ENCODE measurements around the gene GALNT2. TPM values are rescaled to one million over a fixed set of nuclear protein-coding genes. Genes with fewer than 3 reads are reported as not detected.

GALNT2 gene
- total RNA-seq, 1 experiment from 2014 or later: 62.2 TPM

DNA sequence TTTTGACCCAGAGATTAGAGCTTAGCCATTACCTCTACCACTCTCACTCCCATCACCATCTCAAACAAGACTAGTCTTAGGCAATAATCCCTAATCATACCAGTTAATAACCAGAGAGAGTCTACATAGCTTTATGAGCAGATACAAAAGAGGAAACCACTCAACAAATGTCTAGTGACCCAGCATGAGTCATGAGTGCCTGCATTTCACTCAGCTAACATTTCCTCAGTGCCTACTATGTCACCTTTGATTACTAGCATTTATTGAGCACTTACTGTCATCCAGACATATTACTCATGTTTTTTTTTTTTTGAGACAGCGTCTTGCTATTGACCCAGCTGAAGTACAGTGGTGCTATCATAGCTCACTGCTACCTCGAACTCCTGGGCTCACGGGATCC lies 35.9 kb upstream of the GALNT2 start:
- Mint-ChIP-seq H3K27ac (ENCODE audit: unreplicated experiment) (no peak overlapping the region), H3K36me3 (ENCODE audit: insufficient read depth, unreplicated experiment) (no peaks in the 10 kb centered on the region), H3K27me3 (ENCODE audit: insufficient read depth, unreplicated experiment) (no peaks in the 10 kb centered on the region), H3K9me3 (ENCODE audit: unreplicated experiment) (peaks cover under 1% of the 10 kb centered on the region), H3K4me3 (ENCODE audit: unreplicated experiment) (no peak overlapping the region), H3K4me1 (ENCODE audit: low read depth, unreplicated experiment) (no peaks in the 10 kb centered on the region)
- DNase-seq: no peak
- Histone ChIP-seq H3K36me3 (ENCODE audit: control insufficient read depth, insufficient read depth, low read length) (no peaks in the 10 kb centered on the region), H3K4me1 (no peaks in the 10 kb centered on the region), H3K27me3 (replicated peaks; ENCODE audit: control insufficient read depth, insufficient read depth, low read length) (no peaks in the 10 kb centered on the region), H3K4me3 (ENCODE audit: low read depth, low read length) (no peak overlapping the region), H3K9me3 (peaks cover 9% of the 10 kb centered on the region)
- BruUV-seq (replicated peaks): no TSS peak
- CTCF ChIA-PET: no interaction called here
- TF ChIP-seq, protein P1, sequence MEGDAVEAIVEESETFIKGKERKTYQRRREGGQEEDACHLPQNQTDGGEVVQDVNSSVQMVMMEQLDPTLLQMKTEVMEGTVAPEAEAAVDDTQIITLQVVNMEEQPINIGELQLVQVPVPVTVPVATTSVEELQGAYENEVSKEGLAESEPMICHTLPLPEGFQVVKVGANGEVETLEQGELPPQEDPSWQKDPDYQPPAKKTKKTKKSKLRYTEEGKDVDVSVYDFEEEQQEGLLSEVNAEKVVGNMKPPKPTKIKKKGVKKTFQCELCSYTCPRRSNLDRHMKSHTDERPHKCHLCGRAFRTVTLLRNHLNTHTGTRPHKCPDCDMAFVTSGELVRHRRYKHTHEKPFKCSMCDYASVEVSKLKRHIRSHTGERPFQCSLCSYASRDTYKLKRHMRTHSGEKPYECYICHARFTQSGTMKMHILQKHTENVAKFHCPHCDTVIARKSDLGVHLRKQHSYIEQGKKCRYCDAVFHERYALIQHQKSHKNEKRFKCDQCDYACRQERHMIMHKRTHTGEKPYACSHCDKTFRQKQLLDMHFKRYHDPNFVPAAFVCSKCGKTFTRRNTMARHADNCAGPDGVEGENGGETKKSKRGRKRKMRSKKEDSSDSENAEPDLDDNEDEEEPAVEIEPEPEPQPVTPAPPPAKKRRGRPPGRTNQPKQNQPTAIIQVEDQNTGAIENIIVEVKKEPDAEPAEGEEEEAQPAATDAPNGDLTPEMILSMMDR (IDR thresholded peaks at IDR 0.05; ENCODE audit: insufficient read depth in 1 of 2, low read depth in 1 of 2, low read length in 1 of 2, severe bottlenecking in 1 of 2, unreplicated experiment in 1 of 2): no peak
- POLR2A ChIA-PET: no interaction called here
- intact Hi-C loops (cut with micrococcal nuclease; ENCODE audit: unreplicated experiment): no loop called here

DNA sequence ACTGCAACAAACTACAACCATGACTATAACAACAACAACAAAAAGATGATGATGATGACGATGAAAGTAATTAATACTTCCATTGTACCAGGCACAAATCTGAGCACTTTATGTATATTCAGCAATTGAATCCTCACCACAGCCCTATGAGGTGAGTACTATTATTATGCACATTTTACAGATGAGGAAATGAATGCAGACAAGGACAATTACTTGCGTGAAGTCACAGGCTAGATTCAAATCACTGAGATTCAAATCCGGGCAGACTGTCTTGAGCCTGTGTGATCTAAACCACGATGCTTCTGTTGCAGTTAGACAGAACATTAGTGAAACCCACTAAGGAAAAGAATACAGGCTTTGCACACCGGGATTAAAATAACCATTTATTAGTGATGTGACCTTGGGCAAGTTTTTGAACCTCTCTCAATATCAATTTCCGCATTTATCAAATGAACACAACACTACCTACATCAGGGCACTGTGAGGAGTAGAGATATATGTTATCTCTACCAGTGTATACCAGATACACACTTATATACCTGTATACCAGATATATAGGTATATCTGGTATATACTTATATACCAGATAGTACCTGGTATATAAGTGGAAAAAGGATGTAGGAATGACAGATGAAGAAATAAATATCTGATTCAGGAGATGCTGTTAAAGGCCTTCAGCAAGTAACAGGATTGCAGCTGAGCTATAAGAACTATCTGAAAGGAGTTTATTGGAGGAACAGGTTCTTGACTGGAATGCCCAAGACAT lies 34.3 kb upstream of the GALNT2 start:
- Histone ChIP-seq H3K27me3 (replicated peaks; ENCODE audit: control insufficient read depth, insufficient read depth, low read length) (no peaks in the 10 kb centered on the region), H3K4me1 (peaks cover 15% of the 10 kb centered on the region), H3K9me3 (peaks cover 9% of the 10 kb centered on the region), H3K36me3 (ENCODE audit: control insufficient read depth, insufficient read depth, low read length) (no peaks in the 10 kb centered on the region), H3K4me3 (ENCODE audit: low read depth, low read length) (no peak overlapping the region)
- intact Hi-C loops (cut with micrococcal nuclease; ENCODE audit: unreplicated experiment): no loop called here
- H3K27me3 Mint-ChIP-seq (ENCODE audit: insufficient read depth, unreplicated experiment): no peaks in the 10 kb centered on the region
- no peaks in the 10 kb centered on the region for H3K9me3 Mint-ChIP-seq (ENCODE audit: unreplicated experiment)
- peaks cover 6% of the 10 kb centered on the region for H3K4me1 Mint-ChIP-seq (ENCODE audit: low read depth, unreplicated experiment)
- BruUV-seq (replicated peaks): no TSS peak
- H3K4me3 Mint-ChIP-seq (ENCODE audit: unreplicated experiment): no peak overlapping the region
- no peak overlapping the region for H3K27ac Mint-ChIP-seq (ENCODE audit: unreplicated experiment)
- CTCF ChIA-PET: no interaction called here
- DNase-seq: no peak
- TF ChIP-seq, protein P1 (IDR thresholded peaks at IDR 0.05; ENCODE audit: insufficient read depth in 1 of 2, low read depth in 1 of 2, low read length in 1 of 2, severe bottlenecking in 1 of 2, unreplicated experiment in 1 of 2): no peak
- no peaks in the 10 kb centered on the region for H3K36me3 Mint-ChIP-seq (ENCODE audit: insufficient read depth, unreplicated experiment)
- POLR2A ChIA-PET: no interaction called here

DNA sequence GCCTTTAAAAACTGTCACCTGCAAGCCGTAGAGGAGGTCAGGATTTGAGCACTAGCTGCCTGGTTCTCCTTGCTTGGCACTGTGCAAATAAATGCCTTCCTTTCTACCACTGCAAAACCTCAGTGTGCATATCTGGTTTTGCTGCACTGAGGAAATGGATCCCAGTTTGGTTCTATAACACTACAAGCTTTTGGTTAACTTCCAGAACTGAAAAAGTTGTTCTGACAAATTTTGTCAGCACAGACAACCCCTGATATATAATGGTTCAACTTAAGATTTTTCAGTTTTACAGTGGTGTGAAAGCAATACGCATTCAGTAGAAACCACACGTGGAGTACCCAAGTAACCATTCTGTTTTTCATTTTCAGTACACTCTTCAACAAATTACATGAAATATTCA lies 29.8 kb upstream of the GALNT2 start:
- no peaks in the 10 kb centered on the region for H3K36me3 Mint-ChIP-seq (ENCODE audit: insufficient read depth, unreplicated experiment)
- peak overlapping the region; percentile 21 for H3K27ac Mint-ChIP-seq (ENCODE audit: unreplicated experiment)
- intact Hi-C loops (cut with micrococcal nuclease; ENCODE audit: unreplicated experiment): no loop called here
- POLR2A ChIA-PET: no interaction called here
- no TSS peak for BruUV-seq (replicated peaks)
- no peak overlapping the region for H3K4me3 Mint-ChIP-seq (ENCODE audit: unreplicated experiment)
- no peaks in the 10 kb centered on the region for H3K9me3 Mint-ChIP-seq (ENCODE audit: unreplicated experiment)
- no peaks in the 10 kb centered on the region for H3K36me3 ChIP-seq (ENCODE audit: control insufficient read depth, insufficient read depth, low read length)
- H3K27me3 Mint-ChIP-seq (ENCODE audit: insufficient read depth, unreplicated experiment): no peaks in the 10 kb centered on the region
- H3K4me3 ChIP-seq (ENCODE audit: low read depth, low read length): no peak overlapping the region
- CTCF ChIA-PET: interaction anchor here (0.7 kb wide), 1 partner anchor 234 kb away, joined by 13 read pairs; no protein-coding TSS in a partner anchor
- TF ChIP-seq, protein P1 (IDR thresholded peaks at IDR 0.05; ENCODE audit: insufficient read depth in 1 of 2, low read depth in 1 of 2, low read length in 1 of 2, severe bottlenecking in 1 of 2, unreplicated experiment in 1 of 2): no peak
- DNase-seq: no peak
- no peaks in the 10 kb centered on the region for H3K27me3 ChIP-seq (replicated peaks; ENCODE audit: control insufficient read depth, insufficient read depth, low read length)
- H3K9me3 ChIP-seq: peaks cover 9% of the 10 kb centered on the region
- peaks cover 18% of the 10 kb centered on the region for H3K4me1 ChIP-seq
- peaks cover 6% of the 10 kb centered on the region for H3K4me1 Mint-ChIP-seq (ENCODE audit: low read depth, unreplicated experiment)
